Spleen (tissue), 7 donors: Measurements from ENCODE around the gene BCAS4.

Source experiments
- POLR2A ChIP-seq, 3 donors: fragments of 450-650 bp; IDR thresholded peaks; one replicate each; pipeline ENCODE4 v1.5.1; 2017; ENCODE audit warnings: antibody characterized with exemption in 3 of 3, mild to moderate bottlenecking in 1 of 3
- POLR2AphosphoS5 ChIP-seq, 3 donors: sonication (generic); formaldehyde crosslinking; IDR thresholded peaks; one replicate each; pipeline ENCODE4 v1.5.1; 2017; ENCODE audit warnings: antibody characterized with exemption in 3 of 3
- TF ChIP-seq, protein P1 (sequence below), 11 experiments: fragments of 200-600 bp in 7 of 11; fragments of 450-650 bp in 4 of 11; sonication (generic) in 4 of 11; IDR thresholded peaks in 8 of 11; conservative IDR thresholded peaks in 3 of 11; 1 replicate in 7 of 11; 2 replicates in 4 of 11; pipeline versions ENCODE4 v1.4.0 to v1.8.0; 2016 to 2021; ENCODE audit warnings: antibody characterized with exemption in 11 of 11, inconsistent platforms in 4 of 11, mild to moderate bottlenecking in 1 of 11
- donor health status: DM: no; HTN: no; CAD: no; lungs with moderate emphysema.
- donor health status: DM: no; HTN: no; CAD: no.
- donor health status: DM: no; HTN: no; CAD: no.

DNA sequence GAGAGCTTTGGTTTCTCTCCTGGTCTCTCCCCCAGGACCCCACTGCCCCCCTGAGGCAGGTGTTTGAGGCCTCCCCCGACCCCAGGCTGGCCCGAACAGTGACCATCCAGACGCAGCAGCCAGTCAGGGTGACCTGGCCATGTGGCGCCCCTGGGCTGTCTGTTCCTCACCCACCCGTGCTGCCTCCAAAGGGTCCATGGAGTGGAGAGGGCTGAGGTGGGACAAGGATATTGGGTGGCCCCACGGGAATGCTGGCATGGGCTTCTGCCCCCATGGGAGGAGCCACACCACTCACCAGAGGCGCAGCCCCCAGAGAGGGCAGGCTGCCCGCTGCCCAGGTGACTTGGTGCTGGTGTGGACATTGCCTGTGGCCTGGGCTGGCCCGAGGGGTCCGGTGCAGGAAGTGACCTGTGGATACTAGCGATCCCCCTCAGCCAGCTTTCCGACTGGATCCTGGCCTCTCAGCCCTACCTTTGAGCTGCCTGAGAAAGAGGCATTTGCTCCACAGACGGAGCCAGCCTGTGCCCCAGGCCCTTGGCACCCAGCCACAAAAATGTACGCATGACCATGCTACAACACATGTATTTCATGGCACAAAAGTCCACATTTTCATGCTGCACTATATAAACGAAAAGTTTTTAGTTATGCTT, 50.8 kb downstream of the BCAS4 start:
- peak in 1 of 3 donors; percentile 18 for TF ChIP-seq POLR2AphosphoS5 (IDR thresholded peaks at IDR 0.05)
- TF ChIP-seq, protein P1, sequence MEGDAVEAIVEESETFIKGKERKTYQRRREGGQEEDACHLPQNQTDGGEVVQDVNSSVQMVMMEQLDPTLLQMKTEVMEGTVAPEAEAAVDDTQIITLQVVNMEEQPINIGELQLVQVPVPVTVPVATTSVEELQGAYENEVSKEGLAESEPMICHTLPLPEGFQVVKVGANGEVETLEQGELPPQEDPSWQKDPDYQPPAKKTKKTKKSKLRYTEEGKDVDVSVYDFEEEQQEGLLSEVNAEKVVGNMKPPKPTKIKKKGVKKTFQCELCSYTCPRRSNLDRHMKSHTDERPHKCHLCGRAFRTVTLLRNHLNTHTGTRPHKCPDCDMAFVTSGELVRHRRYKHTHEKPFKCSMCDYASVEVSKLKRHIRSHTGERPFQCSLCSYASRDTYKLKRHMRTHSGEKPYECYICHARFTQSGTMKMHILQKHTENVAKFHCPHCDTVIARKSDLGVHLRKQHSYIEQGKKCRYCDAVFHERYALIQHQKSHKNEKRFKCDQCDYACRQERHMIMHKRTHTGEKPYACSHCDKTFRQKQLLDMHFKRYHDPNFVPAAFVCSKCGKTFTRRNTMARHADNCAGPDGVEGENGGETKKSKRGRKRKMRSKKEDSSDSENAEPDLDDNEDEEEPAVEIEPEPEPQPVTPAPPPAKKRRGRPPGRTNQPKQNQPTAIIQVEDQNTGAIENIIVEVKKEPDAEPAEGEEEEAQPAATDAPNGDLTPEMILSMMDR (IDR thresholded peaks at IDR 0.05 in 8 of 11, conservative IDR thresholded peaks at IDR 0.05 in 3 of 11) = no peak
- TF ChIP-seq POLR2A (IDR thresholded peaks at IDR 0.05) = no peak
